CD4-positive, alpha-beta T cell treated with Interleukin-4 for 4 hours (primary cell): ENCODE measurements around the gene AFAP1.

Source experiments
- DNase-seq: peaks from one replicate; pipeline ENCODE4 v3.0.0-alpha.2; 2020

AFAP1 gene

DNA sequence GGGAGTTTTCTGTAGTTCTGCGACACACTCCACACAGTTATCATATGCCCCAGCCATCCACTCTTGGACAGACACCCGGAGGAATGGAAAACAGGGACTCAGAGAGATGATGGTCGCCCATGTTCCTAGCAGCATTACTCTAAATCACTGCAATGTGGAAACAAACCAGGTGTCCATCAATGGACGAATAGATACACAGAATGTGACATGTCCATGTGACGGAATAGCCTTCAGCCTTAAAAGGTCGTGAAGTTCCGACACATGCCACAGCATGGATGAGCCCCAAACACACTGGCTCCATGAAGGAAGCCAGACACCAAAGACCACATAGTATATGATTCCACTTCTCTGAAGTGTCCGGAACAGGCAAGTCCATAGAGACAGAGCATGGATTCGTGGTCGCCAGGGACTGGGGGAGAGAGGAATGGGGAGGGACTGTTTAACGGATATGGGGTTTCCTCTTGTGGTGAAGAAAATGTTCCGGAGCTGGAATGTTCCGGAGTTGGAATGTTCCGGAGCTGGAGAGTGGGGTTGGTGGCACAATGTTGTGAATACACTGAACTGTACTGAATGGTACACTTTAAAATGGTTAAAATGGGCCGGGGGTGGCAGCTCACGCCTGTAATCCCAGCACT is 28.7 kb upstream of the AFAP1 start:
- DNase-seq, result no peak

DNA sequence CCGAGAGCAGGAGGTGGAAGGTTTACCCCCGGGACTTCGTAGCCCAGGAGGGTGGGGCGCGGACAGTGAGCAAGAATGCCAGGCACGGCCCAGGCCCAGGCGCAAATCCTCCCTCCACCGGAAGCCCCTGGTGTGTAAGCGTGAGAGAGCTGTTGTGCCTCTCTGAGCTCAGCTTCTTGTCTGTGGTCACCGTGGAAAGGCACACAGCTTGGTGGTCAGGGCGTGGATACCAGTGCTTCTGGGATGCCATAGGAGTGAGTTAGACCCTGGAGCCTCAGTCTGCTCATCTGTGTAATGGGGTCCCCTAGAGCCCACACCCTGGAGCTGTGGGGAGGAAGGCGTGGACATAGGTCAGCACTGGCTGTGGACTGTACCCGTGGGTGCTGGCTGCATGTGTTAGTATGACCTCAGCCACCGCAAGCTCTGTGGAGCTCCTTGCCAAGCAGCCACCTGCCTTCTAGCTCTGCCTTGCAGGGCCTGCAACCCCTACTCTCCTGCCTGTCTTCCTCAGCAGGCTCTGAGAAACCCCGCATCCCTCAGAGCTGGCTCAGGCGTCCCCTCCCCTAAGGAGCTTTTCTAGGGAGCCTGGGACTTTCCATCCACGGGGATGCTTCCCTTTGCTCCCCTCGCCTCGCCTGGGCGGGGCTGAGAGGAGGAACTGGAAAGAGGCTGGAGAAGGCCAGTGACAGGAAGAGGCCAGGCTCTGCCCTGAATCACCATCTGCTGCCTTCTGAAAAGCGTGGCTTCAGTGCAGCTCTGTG is 28.0 kb upstream of the AFAP1 start:
- no peak for DNase-seq

DNA sequence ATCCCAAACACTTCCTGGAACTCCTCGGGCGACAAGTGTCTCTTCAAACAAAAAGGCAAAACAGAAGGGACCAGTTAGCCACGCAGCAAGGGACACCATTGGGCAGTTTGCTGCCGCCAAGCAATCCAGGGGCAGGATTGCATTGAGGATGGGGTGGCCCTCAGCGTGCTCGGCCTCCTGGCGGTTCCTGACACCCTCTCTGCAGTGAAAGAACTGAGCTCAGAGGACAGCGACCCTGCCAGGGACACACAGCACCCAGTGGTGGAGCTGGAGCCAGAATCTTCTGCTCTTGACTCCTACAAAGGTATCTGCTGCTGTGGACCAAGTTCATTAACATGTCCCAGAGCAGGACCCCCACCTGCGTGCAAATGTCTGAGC is 27.4 kb upstream of the AFAP1 start:
- no peak for DNase-seq

DNA sequence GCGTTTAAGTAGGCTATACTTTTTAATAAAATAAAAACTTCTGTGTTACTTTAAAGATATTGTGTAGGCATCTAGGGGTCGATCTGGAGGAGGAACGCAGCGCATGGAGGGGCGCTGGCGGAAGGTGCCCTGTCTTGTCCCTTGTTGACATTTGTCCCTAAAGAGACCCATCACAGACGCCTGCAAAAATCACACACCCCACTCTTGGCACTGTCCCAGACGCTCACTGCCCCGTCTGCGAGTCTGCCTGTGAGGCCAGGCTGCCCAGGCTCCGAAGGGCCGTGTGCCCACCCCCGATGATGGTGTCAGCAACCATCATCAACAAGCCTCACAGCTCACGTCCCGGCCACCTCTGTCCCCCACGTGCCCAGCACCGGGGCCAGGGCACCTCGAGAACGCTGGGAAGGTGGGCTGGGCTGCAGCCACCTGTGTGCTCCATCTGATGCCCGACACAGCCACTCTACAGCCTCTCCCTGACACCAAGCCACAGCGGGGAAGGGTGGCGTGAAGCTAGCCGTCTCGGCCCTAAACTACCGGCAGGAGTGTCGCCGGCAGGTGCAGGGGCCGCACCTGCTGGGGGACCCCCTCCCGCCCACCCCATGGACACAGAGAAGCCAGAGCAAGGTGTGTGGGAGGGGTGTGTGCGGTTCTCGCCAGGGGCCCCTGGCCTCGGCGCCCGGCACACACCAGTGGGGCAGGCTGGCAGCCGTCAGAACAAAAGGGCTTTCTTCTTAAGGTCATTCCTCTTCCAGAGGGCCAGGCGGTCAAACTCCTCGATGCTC is 26.8 kb upstream of the AFAP1 start:
- DNase-seq, result no peak

DNA sequence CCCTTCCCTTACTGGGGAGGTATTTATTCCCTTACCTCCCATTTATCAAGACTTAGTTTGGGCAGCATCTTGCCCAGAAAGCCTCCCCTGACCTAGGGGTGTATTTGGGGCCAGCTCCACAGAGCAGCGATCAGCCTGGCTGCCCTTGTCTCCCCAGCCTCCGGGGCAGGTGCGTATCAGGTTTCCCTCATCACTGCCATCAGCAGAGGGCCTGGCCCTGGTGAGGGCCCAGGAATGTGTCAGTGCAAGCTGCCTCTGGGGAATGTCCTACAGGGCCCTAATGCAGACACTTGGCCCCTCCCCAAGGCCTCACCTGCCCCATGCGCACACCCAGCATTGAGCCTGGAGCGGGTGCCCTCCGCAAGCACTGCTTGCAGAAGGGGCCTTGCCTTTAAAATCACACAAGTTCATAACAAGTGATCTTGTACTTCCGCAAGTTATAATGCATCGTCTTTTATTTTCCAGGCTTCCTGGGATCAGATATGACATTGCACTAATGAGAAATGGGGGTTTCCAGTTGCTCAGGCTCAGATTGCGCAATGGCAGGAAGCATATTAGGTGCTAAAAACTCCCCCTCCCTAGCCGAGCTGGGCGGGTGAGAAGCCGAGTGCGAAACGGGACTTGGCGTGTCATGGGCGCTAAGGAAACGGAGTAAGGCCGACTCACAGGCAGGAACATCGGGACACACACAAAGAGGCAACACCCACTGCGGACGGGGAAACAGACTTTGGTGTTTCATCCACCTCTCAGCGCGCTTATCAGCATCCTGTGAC is 25.4 kb upstream of the AFAP1 start:
- peak; percentile 80 for DNase-seq

DNA sequence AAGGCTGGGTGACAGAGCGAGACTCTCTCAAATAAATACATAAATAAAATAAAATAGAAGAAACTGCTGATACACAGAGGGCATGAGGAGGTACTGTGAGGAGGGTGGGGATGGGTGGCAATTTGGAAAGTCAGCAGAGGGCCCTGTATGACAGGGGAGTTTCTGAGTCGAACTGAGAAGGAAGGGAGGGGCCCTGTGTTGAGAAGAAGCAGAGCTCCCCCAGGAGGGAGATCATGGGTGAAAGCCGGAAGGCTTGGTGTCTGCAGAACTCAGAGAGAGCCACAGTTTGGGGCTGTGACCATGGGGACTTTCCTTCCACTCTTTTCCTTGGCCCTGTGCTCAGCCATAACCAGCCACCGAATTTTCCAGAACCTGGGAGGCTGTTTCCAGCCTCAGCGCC is 24.8 kb upstream of the AFAP1 start:
- DNase-seq, result peak; percentile 77

DNA sequence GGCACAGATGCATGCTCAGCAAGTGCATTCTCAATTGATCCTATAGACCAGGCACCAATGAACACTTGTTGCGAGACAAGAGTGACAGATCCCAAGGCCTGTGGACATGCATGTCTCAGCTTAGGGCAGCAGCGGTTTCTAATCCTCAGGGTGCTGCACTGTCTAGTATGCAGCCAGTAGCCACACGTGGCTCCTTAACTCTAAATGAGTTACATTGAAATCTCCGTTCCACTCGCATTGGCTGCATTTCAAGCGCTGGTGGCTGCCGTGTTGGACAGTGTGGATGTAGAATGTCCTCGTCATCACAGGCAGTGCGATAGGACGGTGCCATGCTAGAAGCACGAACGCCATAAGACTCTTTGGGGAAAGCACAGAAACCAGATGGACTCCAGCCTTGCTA is 24.0 kb upstream of the AFAP1 start:
- no peak for DNase-seq

DNA sequence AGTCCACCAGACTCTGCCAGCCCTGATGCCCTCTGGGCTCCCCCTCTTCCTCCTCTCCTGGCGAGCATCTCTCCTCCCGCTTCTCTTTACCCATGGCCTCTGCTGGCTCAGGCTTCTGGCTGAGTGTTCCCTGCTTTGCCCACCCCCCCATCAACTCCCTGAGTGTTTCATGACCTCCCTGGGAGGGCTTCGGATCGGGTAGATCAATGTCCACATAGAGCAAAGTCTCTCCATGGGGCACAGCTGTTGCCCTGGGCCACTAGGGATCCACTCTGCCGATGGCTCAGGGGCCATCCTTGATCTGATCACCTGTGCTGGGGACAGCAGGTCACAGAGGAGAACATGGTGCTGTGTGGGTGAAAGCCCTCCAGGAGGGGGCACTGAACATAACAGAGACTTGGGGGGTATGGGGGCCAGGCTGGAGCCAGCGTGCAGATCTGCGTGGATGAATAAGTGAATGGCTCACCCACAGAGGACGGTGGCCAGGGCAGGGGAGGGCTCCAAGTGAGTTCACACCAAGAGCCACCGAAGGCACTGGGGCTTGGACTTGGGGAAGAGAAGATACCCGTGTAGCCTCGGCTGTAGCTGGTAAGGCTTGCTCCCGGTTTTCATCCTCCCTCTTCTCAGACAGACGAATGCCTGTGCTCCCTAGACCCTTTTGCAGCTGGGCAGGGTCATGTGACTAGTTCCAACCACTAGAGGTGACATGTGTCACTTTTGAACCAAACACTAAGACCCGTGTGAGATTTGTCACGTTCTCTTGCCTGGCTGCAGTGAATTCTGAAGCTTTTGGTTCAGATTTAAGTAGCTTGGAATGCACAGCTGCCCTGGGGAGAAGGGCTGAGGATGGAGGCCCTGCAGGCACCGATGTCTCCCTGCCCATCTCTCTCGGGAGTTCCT is 23.2 kb upstream of the AFAP1 start:
- no peak for DNase-seq

DNA sequence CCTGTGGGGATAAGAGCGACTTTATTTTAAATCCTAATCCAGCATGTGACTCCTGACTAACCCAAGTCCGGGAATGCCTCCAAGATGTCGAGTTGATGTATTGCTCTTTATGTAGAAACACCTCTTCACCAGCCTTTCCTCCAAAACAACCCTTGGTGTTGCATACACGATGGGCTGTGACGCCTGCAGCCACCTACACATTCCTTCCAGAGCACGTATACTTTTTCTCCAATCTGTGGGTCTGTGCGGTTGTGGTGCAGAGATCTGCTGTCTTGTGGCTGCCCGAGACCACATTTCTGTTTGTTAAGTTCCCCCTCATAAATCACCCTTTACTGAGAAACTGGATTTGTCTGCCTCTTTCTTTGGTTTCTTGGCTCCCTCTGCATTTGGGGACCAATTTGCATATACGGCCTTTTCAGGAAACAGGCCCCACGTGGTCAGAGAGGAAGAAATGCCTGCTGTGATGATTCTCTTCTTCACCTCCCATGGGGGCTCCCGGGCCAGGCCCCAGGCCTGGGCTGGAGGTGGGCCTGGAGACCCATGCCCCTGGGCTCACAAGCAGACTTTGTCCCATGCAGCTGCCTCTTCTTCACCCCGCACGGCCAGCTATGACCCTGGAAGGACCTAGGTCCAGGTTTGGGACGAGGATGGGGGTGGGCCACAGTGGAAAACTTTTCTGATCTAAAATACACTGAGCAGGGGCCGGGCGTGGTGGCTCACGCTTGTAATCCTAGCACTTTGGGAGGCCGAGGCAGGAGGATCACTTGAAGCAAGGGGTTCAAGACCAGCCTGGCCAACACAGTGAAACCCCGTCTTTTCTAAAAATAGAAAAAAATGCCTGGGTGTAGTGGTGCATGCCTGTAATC is 21.4 kb upstream of the AFAP1 start:
- peak; percentile 41 for DNase-seq

DNA sequence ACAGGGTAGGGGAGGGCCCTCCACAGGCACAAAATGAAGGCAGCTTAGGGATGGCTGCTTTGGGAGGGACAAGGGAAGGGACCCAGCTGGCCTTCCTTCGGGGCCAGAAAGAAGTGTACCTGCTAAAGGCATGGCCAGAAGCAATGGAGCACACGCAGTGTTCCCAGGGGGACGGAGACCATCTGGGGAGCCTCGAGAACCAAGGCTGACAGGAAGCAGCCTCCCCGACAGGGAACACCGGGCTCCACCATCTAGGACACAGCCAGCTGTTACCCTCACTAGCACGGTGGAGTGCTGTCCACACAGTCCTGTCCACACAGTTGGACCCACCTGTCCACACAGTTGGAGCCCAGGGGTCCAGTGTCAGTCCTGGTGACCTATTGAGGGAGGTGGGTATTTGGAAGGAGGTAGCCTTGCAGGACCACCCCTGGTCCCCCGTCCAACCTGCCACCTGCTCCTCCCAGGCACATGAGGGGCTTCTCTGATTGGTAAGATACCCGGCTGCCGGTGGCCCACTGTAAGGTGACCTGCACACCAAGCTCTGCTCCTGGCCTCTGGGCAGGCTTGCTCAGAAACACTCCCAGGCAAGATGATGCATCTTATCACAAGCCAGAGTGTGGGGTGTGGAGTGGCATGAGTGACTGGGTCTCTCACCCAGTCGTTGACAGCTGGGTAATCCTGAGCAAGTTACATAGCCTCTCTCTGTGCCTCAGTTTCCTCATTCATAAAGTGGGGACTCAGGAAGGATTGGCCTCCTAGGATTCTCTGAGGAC is 20.5 kb upstream of the AFAP1 start:
- no peak for DNase-seq

DNA sequence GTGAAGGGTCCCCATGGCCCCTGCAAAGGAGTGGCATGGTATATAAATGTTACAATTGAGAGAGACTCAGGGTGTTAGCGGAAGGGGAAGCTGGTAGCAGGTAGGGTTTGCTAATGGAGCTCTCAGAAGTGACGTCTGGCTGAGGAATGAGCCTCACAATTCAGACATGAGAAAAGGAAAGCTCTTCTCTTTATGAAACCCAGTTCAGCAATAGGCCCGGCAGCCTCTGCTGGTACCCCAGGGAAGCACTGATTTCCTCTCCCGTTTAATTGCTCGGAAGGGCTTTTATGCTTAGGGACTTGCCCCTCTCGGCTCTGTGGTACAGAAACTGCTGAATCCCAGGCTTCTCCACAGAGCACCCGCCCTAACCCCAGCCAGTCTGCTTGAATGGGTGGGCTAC is 19.4 kb upstream of the AFAP1 start:
- DNase-seq, result no peak

DNA sequence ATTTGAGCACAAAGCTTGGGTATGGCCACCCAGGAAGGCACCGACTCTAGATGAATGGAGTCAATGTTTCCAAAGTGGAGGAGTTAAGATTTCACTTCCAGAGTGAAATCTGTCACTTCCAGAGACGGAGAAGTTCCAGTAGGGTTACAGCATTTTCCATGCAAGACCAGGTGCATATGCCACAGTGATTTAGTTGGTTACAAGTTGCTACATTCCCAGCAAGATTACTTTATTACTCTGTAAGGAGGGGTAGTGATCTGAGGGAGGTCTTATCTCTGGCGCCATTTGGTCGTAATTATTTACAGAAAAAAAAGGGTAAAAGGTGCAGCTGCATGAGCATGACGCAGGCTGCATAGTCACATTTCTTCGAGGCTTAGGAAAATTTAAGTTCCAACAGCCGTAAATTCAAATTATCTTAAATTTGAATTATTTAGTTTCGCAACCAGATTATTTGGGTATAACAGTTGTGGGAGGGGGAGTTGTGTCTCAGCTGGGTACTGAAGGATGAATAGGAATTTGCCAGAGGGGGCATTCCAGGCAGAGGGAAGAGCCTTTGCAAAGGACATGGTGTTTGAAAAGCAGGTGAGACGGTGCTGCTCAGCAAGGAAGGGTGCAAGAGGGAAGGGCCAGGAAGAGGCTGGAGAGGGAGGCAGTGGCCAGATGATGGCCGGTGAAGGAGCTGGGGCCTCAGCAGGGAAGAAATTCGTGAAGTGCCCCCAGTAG is 17.4 kb upstream of the AFAP1 start:
- no peak for DNase-seq

DNA sequence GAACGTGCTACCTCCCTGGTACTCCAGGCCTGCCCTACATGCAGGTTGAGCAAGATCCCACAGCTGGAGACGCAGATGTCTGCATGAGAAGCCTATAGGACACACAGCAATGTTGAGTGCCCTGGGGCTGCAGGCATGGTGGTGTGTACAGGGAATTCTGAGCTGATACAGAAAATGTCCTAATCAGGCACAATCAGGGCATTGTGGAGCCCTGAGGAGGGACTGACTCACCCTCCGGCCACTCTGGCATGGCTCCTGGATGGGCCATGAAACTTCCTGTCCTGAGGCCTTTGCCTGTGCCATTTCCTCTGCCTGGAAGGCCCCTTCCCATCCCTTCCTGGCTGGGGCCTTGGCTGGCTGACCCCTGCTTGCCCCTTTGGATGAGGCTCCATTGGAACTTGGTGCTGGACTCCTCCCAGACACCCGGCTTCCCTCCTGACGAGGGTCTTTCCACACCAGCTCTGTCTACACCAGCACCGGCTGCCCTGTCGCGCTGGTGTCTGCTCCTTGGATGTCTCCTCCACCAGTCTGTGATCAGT is 16.7 kb upstream of the AFAP1 start:
- DNase-seq, result no peak

DNA sequence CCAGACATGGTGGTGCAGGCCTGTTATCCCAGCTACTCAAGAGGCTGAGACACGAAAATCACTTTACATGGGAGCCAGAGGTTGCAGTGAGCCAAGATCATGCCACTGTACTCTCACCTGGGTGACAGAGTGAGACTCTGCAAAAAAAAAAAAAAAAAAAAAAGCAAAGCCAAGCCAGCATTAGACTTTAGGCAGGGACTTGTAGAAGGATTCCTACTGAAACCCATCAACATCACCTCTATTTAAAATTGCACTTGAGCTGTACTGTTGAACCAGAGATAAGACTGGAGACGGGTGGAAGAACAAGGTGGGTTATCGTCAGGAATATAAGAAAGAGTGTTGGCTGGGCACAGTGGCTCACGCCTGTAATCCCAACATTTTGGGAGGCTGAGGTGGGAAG is 15.7 kb upstream of the AFAP1 start:
- no peak for DNase-seq

DNA sequence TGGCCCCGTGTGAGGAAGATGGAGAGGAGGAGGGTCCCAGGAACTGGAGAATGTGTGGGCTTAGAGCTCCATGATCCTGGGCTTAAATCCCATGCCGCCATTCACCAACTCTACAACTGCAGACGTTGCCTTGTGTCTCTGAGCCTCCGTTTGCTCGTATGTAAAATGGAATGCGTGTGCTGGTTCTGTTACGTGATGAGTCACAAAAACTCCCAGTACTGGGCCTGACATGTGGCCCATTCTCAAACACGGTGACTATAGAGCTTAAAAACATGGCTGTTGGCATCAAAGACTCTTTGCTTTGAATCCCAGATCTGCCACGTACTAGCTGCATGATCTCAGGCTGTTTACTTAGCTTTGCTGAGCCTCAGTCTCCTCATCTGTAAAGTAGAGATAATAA is 13.0 kb upstream of the AFAP1 start:
- no peak for DNase-seq

DNA sequence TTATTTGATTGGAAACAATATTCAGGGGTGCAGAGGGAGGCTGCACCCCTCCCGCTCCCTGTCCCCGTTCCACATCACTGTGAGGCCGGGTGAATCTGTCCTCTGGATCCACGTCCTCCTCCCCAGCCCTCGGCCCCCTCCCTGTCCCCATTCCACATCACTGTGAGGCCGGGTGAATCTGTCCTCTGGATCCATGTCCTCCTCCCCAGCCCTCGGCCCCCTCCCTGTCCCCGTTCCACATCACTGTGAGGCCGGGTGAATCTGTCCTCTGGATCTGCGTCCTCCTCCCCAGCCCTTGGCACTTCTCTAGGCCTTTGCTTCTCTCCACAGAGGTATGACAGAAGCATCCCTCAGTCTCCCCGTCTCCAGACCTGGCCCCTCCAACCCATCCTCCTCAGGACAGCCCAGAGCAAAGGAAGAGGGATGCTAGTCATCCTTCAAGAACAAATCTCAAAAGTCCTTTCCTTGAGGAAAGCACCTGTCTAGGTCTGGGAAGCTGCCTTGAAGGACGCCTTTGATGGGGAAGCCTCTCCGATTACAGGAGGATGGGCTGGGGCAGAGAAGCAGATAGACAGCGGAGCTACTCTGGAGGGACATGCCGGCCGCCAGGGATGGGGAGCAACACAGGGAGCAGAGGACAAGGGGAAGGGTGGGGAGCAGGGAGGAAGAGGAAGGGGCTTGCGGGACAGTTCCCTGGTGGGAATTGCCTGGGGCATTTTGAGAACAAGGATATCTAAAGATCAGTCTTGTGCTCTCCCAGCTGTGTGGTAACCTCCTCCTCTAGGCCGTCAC is 10.8 kb upstream of the AFAP1 start:
- no peak for DNase-seq

DNA sequence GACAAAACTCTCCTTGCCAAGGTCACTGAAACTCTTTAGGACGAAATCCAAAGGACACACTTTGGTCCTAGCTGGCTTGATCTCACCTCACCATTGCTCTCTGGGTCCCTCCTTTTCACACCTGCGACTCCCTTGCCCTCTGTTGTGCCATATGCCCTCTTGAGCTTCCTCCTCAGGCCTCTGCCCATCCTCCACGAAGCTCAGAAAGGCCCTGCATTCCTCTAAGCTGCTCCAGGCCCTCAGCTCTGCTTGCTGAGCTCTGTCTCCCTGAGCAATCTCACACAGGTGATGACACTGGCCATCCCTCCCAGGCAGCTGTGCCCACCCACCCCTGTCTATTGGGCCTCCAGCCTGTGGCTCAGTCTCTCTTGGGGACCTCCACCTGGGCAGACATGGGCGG is 10.1 kb upstream of the AFAP1 start:
- DNase-seq, result no peak

DNA sequence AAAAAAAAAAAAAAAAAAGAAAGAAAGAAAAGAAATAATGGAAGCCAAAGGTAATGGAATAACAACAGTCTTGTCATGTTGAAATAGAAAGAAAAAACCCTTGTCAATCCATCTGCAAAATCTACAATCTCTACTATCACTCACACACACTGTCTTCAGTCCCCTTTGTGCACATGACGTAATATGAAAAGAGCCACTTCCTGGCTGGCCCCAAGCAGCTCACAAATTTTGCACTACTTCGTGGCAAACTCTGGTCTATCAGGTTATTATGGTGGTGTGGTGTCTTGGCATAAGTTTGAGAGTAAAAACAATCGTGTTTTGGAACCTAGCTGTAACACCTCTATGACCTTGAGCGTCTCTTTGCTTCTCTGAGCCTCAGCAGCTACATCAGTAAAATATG is 8.3 kb upstream of the AFAP1 start:
- DNase-seq, result peak; percentile 27
